Measurements from ENCODE around the gene SNRPA. TPM values are rescaled to one million over a fixed set of nuclear protein-coding genes. Genes with fewer than 3 reads are reported as not detected.
A peak's percentile ranks its signal among the peaks of the same experiment; 100 is the strongest.
"Not testable (repeated sequence)": the region's sequence is repeated elsewhere in the genome, so short reads cannot be mapped to it uniquely, and the experiment has no call there.

SNRPA gene
- total RNA-seq, 4 donors from 2014 or later: 52.8 to 92.7 (median 70.9) TPM

DNA sequence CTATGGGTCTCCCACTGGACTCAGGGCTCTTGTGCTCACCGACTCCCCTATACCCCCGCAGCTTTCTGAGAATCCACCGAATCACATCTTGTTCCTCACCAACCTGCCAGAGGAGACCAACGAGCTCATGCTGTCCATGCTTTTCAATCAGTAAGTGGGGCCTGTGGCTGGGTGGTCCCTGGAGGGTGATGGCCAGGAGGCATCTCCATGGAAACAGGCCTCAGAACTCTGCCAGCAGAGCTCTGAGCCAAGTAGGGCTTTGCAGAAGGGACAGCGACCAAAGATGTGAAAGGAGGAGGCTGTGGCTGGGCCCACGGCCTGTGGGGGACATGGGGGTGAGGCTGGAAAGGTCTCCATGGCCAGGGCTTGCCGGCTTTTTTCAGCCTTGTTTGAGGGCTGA is 12.5 kb downstream of the SNRPA start:
- Histone ChIP-seq H3K27me3 (no peaks in the 10 kb centered on the region), H3K9me3 (no peaks in the 10 kb centered on the region), H3K36me3 (peaks cover 9 to 99% (median 71%) of the 10 kb centered on the region in 3 donors), H3K4me1 (no peaks in the 10 kb centered on the region), H3K27ac (no peak overlapping the region), H3K4me3 (no peak overlapping the region)
- no peak for TF ChIP-seq POLR2A (IDR thresholded peaks at IDR 0.05)
- WGBS, 2 donors: 88 to 92% methylated on average over 7 of the region's 7 CpGs
- DNase-seq (ENCODE audit: low spot score in 2 of 2): no peak

DNA sequence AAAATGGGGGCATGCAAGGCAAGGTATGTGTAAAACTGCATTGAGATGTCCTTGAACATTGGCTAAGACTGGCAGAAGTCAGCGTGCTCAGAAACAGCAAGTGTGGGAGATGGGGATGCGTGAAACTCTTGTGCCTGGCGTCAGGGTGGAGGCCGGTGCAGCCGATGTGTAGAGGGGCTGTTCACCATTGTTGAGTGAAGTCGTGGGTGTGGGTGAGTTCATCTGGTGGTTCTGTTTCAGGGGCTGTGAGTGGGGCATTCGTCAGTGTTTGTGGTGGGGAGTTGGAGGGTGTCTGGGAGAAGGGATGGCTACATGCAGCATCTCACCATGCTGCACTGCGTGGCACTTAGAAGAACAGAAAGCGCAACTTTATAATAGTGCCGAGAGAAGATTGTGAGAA is 13.0 kb downstream of the SNRPA start:
- Histone ChIP-seq H3K27me3 (no peaks in the 10 kb centered on the region), H3K4me3 (no peak overlapping the region), H3K36me3 (peaks cover 9 to 99% (median 70%) of the 10 kb centered on the region in 3 donors), H3K9me3 (no peaks in the 10 kb centered on the region), H3K27ac (no peak overlapping the region), H3K4me1 (no peaks in the 10 kb centered on the region)
- WGBS, 2 donors: 78 to 81% methylated on average over 10 of the region's 10 CpGs
- TF ChIP-seq EP300 (IDR thresholded peaks at IDR 0.05): no peak
- no peak for TF ChIP-seq POLR2A (IDR thresholded peaks at IDR 0.05)
- TF ChIP-seq, protein P1, sequence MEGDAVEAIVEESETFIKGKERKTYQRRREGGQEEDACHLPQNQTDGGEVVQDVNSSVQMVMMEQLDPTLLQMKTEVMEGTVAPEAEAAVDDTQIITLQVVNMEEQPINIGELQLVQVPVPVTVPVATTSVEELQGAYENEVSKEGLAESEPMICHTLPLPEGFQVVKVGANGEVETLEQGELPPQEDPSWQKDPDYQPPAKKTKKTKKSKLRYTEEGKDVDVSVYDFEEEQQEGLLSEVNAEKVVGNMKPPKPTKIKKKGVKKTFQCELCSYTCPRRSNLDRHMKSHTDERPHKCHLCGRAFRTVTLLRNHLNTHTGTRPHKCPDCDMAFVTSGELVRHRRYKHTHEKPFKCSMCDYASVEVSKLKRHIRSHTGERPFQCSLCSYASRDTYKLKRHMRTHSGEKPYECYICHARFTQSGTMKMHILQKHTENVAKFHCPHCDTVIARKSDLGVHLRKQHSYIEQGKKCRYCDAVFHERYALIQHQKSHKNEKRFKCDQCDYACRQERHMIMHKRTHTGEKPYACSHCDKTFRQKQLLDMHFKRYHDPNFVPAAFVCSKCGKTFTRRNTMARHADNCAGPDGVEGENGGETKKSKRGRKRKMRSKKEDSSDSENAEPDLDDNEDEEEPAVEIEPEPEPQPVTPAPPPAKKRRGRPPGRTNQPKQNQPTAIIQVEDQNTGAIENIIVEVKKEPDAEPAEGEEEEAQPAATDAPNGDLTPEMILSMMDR (IDR thresholded peaks at IDR 0.05): no peak
- no peak for DNase-seq (ENCODE audit: low spot score in 2 of 2)

DNA sequence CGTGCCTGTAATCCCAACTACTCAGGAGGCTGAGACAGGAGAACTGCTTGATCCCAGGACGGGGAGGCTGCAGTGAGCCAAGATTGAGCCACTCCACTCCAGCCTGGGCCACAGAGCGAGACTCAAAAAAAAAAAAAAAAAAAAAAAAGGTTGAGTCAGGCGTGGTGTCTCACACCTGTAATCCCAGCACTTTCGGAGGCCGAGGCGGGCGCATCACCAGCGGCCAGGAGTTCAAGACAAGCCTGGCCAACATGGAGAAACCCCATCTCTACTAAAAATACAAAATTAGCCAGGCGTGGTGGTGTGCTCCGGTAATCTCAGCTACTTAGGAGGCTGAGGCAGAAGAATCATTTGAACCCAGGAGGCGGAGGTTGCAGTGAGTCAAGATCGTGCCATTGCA is 15.4 kb downstream of the SNRPA start:
- 96 to 97% methylated on average over 13 of the region's 13 CpGs for WGBS, 2 donors
- DNase-seq (ENCODE audit: low spot score in 2 of 2); H3K4me1 ChIP-seq; H3K27ac ChIP-seq; H3K27me3 ChIP-seq; H3K9me3 ChIP-seq; H3K4me3 ChIP-seq: not testable (repeated sequence)
- peaks cover 9 to 99% (median 46%) of the 10 kb centered on the region in 3 donors for H3K36me3 ChIP-seq

DNA sequence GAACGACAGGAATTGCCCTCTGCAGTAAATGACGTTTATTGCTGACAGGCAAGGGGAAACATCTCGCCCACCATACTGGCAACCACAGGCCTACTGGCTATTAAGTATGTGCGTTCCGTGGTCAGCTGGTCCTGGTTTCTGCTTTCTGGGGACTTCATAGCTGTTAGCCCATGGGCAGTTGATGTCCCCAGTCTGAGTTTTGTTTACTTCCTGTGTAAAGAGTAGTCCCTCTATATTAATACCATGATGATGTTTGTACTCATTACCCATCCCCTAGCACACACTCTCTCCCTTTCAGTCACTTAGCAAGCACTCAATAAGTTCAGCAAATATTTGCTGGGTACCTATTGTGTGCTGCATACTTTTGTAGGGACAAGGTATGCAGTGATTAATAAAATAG is 17.9 kb downstream of the SNRPA start:
- 45 to 74% methylated on average over 5 of the region's 5 CpGs for WGBS, 2 donors
- TF ChIP-seq POLR2A (IDR thresholded peaks at IDR 0.05): no peak
- H3K36me3 ChIP-seq: peaks cover 0 to 78% (median 21%) of the 10 kb centered on the region in 3 donors
- H3K9me3 ChIP-seq: no peaks in the 10 kb centered on the region
- no peak for DNase-seq (ENCODE audit: low spot score in 2 of 2)
- H3K27me3 ChIP-seq: no peaks in the 10 kb centered on the region
- no peaks in the 10 kb centered on the region for H3K4me1 ChIP-seq
- no peak overlapping the region for H3K4me3 ChIP-seq
- no peak overlapping the region for H3K27ac ChIP-seq

DNA sequence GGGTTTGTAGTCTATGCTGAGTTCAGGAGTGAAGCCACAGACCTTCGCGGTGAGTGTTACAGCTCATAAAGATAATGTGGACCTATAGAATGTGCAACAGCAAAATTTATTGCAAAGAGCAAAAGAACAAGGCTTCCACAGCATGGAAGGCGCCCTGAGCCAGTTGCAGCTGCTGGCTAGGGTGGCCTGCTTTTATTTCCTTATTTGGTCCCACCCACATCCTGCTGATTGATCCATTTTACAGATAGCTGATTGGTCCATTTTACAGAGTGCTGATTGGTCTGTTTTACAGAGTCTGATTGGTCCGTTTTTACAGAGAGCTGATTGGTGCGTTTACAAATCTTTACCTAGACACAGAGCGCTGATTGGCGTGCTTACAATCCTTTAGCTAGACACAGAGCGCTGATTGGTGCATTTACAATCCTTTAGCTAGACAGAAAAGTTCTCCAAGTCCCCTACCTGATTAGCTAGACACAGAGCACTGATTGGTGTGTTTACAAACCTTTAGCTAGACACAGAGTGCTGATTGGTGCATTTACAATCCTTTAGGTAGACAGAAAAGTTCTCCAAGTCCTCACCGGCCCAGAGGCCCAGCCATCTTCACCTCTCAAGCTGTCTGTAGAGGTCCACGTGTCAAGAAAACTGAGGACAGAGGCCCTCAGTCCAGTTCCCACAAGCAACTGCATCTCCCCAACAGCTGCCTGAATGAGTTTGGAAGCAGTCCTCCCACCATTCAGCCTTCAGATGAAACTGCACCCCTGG is 20.3 kb downstream of the SNRPA start:
- H3K4me1 ChIP-seq; DNase-seq (ENCODE audit: low spot score in 2 of 2); H3K9me3 ChIP-seq; H3K27me3 ChIP-seq; H3K27ac ChIP-seq; H3K4me3 ChIP-seq: not testable (repeated sequence)
- 92 to 94% methylated on average over 10 of the region's 10 CpGs for WGBS, 2 donors
- H3K36me3 ChIP-seq: peaks cover 0 to 54% (median 3%) of the 10 kb centered on the region in 3 donors

DNA sequence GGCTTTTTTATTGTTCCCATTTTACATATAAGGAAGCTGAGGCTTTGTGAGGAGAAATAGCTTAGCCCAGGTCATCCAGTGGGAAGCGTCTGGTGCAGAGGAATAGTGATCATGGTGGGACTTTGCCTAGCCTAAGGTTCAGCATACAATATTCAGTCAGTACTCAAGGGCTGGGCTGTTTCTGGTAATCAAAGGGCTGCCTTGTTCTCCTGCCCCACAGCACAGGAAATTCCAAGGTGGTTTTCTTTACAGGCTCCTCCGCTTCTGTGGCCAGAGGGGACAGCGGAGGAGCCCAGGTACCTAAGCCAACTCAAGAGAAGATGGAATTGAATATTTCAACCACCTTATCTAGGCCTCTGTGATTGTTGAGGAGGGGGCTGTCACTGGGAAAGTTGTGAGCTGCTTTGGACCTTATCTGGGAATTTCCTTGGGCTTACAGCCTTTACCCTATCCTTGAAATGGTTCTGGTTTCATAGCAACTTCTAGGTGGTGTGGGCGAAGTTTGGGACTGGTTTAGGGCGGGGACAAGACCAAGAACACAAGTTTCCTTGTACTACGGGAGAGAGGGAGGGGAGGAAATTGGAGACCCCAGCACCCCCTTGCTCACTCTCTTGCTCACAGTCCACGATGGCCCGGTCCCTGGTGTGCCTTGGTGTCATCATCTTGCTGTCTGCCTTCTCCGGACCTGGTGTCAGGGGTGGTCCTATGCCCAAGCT is 24.1 kb downstream of the SNRPA start, which contains the start of gene MIA:
Gene MIA, plus strand, starts transcription at position 606 of the 716 bp plus-strand sequence. Its CDS starts 22 bp downstream, at position 628.
- H3K27me3 ChIP-seq: no peaks in the 10 kb centered on the region
- peaks cover 0 to 17% (median 0%) of the 10 kb centered on the region in 3 donors for H3K36me3 ChIP-seq
- no peaks in the 10 kb centered on the region for H3K9me3 ChIP-seq
- H3K4me3 ChIP-seq: peak within 1 kb of the TSS; percentile 16 to 95 (median 30)
- H3K27ac ChIP-seq: peak within 1 kb of the TSS; percentile 60 to 97 (median 92)
- 47 to 55% methylated on average over 8 to 9 of the region's 9 CpGs for WGBS, 2 donors
- TF ChIP-seq EP300 (IDR thresholded peaks at IDR 0.05): no peak
- H3K4me1 ChIP-seq: peaks cover 0 to 35% (median 18%) of the 10 kb centered on the region in 4 donors
- no peak for DNase-seq (ENCODE audit: low spot score in 2 of 2)

DNA sequence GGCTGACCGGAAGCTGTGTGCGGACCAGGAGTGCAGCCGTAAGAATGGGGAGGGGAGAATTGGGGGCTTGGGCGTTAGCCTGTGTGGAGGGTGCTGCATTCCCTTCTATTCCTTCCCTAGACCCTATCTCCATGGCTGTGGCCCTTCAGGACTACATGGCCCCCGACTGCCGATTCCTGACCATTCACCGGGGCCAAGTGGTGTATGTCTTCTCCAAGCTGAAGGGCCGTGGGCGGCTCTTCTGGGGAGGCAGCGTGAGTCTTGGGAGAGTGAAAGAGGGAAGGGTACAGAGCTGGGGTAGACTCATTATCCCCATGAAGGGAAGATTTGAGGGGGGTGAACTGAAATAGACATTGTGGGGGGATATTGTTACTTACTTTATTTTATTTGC is 24.6 kb downstream of the SNRPA start:
- TF ChIP-seq POLR2A (IDR thresholded peaks at IDR 0.05) (no peak), EP300 (IDR thresholded peaks at IDR 0.05) (no peak)
- TF ChIP-seq, protein P1 (IDR thresholded peaks at IDR 0.05): no peak
- Histone ChIP-seq H3K27ac (peak overlapping the region; percentile 60 to 97 (median 92)), H3K9me3 (no peaks in the 10 kb centered on the region), H3K4me3 (peak overlapping the region; percentile 16 to 95 (median 30)), H3K36me3 (peaks cover 0 to 13% (median 0%) of the 10 kb centered on the region in 3 donors), H3K4me1 (peaks cover 0 to 37% (median 18%) of the 10 kb centered on the region in 4 donors), H3K27me3 (no peaks in the 10 kb centered on the region)
- no peak for DNase-seq (ENCODE audit: low spot score in 2 of 2)
- 48 to 51% methylated on average over 10 of the region's 10 CpGs for WGBS, 2 donors
